Uterus (tissue), 2 donors: ENCODE data around the gene TAT.

Experiments used
- CTCF ChIP-seq, 4 experiments: fragments of 200-600 bp in 2 of 4; fragments of 450-650 bp in 2 of 4; sonication (generic) in 2 of 4; IDR thresholded peaks; one replicate each; pipeline ENCODE4 v1.5.1; 2016 to 2019; ENCODE audit warnings: antibody characterized with exemption in 4 of 4, mild to moderate bottlenecking in 2 of 4, moderate library complexity in 1 of 4
- POLR2A ChIP-seq, 2 donors: fragments of 450-650 bp; IDR thresholded peaks; one replicate each; pipeline ENCODE4 v1.6.1; 2016; ENCODE audit warnings: antibody characterized with exemption in 2 of 2, mild to moderate bottlenecking in 1 of 2, moderate library complexity in 1 of 2

- TF ChIP-seq CTCF (IDR thresholded peaks at IDR 0.05) (no peak), POLR2A (IDR thresholded peaks at IDR 0.05) (no peak)
These were observed 8.4 kb upstream of the TAT start for GRCh38 chr16:71585318-71585703.
